COLO668 (cell line): ENCODE measurements around the gene TFCP2L1.

Experiments
- DNase-seq: peaks from one replicate; lab custom pipeline; 2025; ENCODE audit not compliant: unreplicated experiment; lab: John Stamatoyannopoulos, UW

Gene TFCP2L1

GRCh38 chr2:121179467-121179866, 105.5 kb downstream of the TFCP2L1 start:
- no peak for DNase-seq

DNA sequence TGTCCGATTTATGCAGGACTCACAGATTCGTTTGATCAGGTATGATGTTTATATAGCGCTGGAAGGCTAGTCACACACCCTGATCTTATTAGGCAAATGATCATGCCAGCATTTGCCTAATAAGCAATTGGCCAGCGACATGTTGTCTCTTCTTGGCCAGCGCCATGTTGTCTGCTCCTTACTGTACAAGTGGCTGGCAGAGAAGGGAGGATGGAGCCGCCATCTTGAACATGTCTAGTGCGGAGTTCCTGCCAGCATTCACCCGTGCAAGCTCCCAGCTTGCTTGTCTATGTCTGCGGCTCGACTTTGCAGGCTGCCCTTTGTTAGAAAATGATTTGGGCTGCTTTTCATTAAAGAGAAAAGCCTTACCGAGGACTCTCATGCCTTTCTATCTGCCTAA, 106.3 kb downstream of the TFCP2L1 start:
- no peak for DNase-seq

GRCh38 chr2:121177896-121178295, 107.1 kb downstream of the TFCP2L1 start:
- DNase-seq = no peak

DNA sequence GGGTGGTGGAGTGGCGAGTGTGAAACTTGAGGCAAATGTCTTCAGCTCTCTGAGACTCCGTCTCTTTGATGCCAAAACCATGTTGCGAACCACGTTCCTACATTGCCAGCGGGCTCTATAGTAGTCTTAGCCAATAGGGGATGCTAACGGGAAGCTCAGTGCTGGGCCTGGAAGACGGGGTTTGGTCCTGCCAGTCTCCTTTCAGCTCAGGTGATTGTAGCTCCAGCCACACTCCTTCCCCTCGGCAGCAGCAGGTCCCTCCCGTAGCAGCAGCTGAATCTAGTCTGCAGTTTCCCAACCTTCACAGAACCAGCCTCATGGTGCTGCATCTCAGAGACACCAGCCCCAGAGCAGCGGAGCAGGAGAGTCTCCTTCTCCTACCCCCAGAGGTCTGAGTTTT, 109.7 kb downstream of the TFCP2L1 start:
- DNase-seq = no peak

DNA sequence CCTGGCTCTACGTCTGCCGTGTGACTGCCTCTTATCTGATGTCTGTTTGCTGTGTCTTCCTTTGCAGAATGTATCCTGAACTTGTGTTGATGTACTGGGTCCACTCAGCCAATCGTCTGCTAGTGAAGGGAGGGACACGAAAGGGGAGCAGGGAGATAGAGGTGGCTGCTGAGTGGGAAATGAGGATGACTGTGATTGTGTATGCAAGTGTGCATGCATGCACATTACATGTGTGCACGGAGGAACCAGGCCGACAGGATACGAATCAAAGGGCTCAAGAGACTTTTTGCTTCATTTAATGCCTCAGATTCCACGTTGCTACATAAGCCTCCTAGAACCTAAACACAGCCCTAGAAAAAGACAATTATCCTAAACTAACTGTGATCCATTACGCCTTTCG, 111.2 kb downstream of the TFCP2L1 start:
- no peak for DNase-seq

DNA sequence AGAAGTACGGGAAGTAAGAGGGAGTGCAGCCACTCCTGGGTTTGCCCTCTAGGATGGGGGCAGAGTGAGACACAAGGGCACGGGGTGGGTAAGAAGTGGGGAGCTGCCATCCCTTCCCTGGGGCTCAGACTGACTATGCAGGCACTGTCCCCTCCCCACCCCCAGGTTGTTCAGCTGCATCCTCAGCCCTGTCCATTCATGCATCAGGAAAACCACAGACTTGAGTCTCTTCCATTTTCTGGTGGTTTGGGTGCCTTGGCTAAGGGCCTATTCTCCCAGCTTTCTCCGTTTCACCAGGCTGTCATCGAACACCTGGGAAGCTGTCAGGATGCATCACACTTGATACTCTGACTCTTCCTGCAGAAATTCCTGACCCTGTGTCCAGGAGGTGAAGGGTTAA, 111.9 kb downstream of the TFCP2L1 start:
- DNase-seq = no peak

DNA sequence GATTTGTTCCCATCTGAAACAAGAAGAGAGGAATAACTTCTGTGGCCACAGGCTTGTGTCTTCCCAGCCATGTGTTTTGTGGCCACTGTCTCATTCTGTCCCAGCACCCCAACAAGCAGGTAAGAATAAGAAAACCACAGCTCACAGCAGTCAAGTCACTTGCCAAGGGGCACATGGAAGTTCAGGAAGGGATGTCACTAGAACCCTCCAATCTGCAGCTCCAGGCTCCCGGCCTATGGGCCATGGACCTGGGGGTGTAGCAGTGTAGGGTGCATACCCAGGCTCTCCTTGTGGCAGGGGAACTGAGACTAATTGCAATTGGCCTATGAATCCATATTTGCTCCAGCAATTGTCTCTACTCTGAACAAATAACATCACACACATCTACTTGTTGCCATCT, 112.5 kb downstream of the TFCP2L1 start:
- no peak for DNase-seq

DNA sequence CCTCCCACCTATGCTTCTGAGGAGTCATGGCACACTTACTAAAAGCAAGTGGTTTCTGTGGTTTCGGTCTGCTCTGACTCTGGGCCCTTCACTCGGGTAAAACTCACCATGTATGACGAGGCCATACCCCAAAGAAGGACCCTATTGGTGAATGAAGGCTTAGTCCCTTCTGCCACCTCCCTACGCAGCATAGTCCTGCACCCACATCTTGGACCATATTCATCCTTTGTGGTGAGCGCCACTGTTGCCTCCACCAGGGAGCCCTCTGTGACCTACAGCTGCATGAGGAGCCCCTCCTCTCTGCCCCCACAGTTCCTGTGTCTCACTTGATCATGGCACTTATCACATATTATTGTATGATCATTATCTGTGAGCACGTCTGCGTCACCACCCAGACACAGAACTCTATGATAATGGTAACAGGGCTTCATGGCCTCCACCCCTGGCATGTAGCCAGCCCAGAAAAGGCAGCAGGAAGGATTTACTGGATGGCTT, 113.3 kb downstream of the TFCP2L1 start:
- no peak for DNase-seq

GRCh38 chr2:121170577-121170976, 114.4 kb downstream of the TFCP2L1 start:
- DNase-seq = no peak

- DNase-seq = no peak
These were observed 117.6 kb downstream of the TFCP2L1 start for GRCh38 chr2:121167411-121167810.
